HTR-8/SVneo (cell line): ENCODE data around the gene PLD5.
"Not testable (repeated sequence)": the region's sequence is repeated elsewhere in the genome, so short reads cannot be mapped to it uniquely, and the experiment has no call there.

Experiments
- DNase-seq: peaks from one replicate; pipeline ENCODE4 v3.0.0; 2011; ENCODE audit warnings: low spot score, mixed read lengths; ENCODE audit not compliant: insufficient read length
- FAIRE-seq: peaks from 2 replicates; lab custom pipeline; 2011; peaks lifted over from hg19 to GRCh38; lab: Jason Lieb, UNC

The PLD5 gene

GRCh38 chr1:242224461-242224860 lies 300.0 kb downstream of the PLD5 start:
- FAIRE-seq (no peak), DNase-seq (no peak)

GRCh38 chr1:242219905-242220304 lies 304.6 kb downstream of the PLD5 start:
- FAIRE-seq = no peak

GRCh38 chr1:242219298-242219901 lies 305.1 kb downstream of the PLD5 start:
- FAIRE-seq (no peak), DNase-seq (no peak)

More at GRCh38 chr1:242219905-242220304, 304.6 kb downstream of the PLD5 start:
- no peak for DNase-seq

DNA sequence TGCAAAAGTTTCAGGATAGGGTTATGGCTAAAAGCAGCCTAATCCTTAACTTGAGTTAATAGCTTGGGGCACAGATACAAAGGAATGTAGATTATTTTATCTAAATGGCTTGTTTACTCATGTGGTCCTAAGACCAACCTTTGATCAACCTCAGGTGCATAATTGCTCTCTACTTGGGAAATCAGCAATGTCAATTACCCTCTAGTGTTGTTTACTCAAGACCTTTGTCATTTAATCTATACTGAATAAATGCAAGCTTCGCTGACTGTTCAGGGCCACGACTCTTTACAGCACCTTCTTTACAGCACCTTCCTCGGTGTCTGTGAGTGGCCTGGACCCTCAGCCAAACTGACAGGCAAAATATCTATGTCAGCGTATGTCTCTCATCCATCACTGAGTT lies 308.1 kb downstream of the PLD5 start:
- DNase-seq (no peak), FAIRE-seq (no peak)

DNA sequence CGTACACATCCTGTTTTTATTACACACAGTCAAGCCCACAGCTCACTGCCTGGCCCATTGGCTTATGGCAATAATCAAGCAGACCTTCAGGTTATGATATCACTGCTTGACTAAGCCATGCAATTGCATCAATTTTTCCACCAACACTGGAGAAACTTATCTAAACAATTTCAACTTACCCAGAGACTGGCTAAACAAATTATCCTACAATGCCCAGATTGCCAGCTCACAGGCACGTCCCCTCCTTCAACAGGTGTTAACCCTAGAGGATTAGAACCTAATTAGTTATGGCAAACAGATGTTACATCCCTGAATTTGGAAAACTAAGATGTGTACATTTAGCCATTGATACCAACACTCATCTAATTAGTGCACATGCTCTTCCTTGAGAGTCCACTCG lies 310.0 kb downstream of the PLD5 start:
- FAIRE-seq, DNase-seq: not testable (repeated sequence)

DNA sequence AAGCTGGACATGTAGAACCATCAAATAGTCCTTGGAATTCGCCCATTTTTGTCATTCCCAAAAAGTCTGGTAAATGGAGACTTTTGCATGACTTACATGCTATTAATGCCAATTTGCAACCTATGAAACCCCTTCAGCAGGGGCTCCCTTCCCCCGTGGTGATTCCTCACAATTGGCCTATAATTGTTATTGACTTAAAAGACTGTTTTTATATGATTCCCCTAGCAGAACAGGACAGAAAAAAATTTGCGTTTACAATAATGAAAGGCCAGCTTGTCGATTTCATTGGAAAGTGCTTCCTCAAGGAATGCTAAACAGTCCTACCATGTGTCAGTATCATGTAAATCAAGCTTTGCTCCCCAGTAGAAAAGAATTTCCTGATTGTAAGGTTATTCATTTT lies 311.5 kb downstream of the PLD5 start:
- FAIRE-seq, DNase-seq: not testable (repeated sequence)

GRCh38 chr1:242212401-242212800 lies 312.1 kb downstream of the PLD5 start:
- no peak for DNase-seq

GRCh38 chr1:242211254-242212022 lies 313.1 kb downstream of the PLD5 start:
- FAIRE-seq = no peak
- no peak for DNase-seq

More at GRCh38 chr1:242212401-242212800, 312.1 kb downstream of the PLD5 start:
- FAIRE-seq = no peak

- FAIRE-seq, DNase-seq: not testable (repeated sequence)
Observed at GRCh38 chr1:242210316-242210715, 314.2 kb downstream of the PLD5 start.

DNA sequence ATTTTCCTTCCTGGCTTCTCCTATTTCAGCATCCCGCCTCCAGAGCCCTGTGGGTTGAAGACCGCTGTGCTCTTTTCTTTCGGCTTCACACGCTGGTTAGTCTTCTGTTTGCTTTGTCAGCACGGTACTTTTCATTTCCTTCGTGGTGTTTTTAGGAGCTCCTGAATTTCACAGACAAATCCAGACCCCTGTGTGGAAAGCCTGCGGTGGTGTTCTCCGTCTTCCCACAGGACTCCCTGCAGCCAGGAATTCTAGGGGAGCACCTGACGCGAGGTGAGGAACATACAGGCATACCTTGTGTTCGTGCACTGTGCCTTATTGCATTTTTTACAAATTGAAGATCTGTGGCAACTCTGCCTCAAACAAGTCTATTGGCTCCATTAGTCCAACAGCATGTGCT lies 315.4 kb downstream of the PLD5 start:
- FAIRE-seq (no peak), DNase-seq (no peak)

DNA sequence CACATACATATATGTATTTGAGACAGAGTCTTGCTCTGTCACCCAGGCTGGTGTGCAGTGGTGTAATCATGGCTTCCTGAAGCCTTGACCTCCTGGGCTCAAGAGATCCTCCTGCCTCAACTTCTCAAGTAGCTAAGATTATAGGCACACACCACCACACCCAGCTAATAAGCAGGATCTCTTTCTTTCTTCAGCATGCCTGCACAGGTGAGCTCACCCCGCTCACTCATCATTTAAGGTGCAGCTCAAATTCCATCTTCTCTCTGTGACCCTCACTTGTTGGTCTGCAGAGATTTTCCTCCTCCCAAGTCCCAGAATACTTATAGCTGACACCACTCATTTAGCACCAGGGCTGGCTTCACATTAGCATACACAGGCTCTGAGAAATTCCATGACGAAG lies 316.5 kb downstream of the PLD5 start:
- no peak for DNase-seq
- no peak for FAIRE-seq

DNA sequence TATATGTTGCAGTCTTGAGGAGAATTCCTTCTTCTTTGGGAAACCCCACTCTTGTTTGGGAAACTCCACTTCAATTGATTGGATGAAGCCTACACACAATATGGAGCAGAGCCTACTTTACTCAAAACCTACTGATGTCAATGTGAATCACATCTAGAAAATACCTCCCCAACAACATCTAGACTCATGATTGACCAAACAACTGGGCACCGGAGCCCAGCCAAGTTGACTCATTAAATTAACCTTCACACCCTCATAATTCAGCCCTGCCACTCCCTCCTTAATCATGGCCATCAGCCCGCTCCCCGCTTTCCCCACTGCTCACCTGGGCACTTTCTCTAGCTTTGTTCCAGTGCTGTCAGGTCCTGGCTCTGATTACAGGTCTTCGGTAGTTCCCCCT lies 317.5 kb downstream of the PLD5 start:
- FAIRE-seq = no peak
- no peak for DNase-seq

DNA sequence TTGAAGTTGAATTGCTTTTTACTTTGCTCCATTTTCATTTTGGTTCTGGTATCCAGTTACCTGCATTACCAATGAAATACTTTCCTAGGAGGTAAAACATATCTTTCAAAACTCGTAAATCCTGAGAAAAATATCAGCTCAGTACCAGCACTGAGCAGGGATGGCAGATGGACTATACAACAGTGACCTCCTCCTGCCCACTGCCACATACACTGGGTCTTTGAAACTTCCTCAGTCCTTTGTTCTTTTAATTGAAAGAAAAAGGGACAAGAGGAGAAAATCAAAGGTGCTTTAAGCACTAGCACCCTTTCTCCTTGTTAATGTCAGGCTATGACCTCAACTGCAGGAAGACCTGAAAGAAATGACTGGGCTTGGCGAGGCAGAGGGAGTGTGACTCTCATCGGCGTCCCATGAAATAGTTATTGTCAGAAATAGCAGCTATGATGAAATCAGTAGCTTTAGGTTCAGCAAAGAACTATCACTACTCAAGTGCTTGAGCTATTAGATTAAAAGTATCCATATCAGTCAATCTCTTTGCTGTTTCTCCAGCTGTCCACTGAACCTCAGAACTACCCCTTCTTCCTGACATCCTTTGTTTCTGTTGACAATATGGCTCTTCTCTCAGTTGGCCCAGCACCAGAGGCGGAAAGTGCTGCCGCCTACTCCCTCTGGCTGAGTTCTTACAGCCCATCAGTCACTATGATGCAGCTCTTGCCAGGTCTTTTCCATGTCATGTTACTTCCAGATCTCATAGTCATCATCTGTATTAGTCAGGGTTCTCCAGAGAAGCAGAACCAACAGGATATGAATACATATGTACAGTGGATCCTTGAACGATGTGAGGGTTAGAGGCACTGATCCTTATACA lies 318.6 kb downstream of the PLD5 start:
- DNase-seq = no peak
- FAIRE-seq = no peak

DNA sequence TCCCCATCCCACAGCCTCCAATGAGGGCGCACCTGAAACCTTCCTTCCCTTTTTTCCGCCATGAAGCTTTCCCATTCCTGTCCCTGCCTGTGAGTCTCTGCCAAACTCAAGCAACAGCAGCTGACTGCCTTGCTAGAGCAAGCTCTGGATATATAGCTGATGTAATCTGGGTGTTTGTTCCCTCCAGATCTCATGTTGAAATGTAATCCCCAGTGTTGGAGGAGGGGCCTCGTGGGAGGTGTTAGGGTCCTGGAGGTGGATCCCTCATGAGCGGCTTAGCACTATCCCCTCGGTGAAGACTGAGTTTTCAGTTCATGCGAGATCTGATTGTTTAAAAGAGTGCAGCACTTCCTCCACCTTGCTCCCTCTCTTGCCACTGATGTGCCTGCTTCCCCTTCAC lies 321.2 kb downstream of the PLD5 start:
- FAIRE-seq (no peak), DNase-seq (no peak)

- DNase-seq (no peak), FAIRE-seq (no peak)
Observed at GRCh38 chr1:242201090-242201489, 323.4 kb downstream of the PLD5 start.

GRCh38 chr1:242199776-242200458 lies 324.6 kb downstream of the PLD5 start:
- FAIRE-seq = no peak
- no peak for DNase-seq

GRCh38 chr1:242197907-242198820 lies 326.3 kb downstream of the PLD5 start:
- no peak for DNase-seq
- FAIRE-seq = no peak

DNA sequence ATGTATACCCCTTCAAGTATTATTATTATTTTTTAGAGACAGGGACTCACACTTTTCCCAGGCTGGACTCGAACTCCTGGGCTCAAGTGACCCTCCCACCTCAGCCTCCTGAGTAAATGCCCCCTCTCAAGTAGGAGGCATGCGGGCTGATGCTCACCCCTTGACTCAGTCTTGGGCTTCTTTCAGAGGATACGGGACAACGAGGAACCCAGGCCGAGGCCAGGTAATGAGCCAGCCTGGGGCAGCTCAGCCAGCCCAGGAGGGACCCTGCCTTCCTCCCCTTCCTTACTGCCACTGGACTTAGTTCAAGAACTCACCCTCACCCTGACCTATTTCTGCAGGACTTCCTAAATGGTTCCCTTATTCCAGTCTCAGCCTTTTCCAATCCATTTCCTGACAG lies 327.6 kb downstream of the PLD5 start:
- FAIRE-seq (no peak), DNase-seq (no peak)

DNA sequence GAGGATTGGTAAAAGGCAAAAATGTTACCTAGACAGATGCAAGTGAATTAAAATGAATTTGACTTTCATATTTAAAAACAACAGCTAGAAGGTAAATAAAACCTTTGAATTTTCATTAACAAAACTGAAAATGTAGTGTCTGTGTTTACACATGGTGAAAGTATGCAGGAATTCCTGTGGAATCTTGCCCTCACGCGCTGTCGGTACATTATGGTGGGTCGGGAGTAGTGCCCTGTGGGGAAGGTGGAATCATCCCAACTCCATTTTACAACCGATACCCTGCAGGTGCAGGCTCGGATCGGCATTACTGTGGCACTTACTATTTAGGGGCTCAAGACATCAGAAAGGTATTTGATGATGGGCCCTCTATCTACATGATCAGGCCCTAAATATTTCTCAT lies 328.4 kb downstream of the PLD5 start:
- no peak for FAIRE-seq
- DNase-seq = no peak
